OCI-LY7 (cell line): ENCODE results near the gene TPM1.

Experiments used
- EZH2phosphoT487 ChIP-seq: fragments of 200-600 bp; sonication (generic); IDR thresholded peaks from 2 replicates; pipeline ENCODE4 v1.6.1; 2018; ENCODE audit warnings: low read depth, borderline replicate concordance, mild to moderate bottlenecking, mixed run types, antibody characterized with exemption, low read length, moderate library complexity, mixed read lengths
- TF ChIP-seq, protein P1 (sequence below): fragments of 200-600 bp; sonication (generic); conservative IDR thresholded peaks from 2 replicates; pipeline ENCODE4 v1.5.1; 2014; ENCODE audit warnings: mild to moderate bottlenecking, antibody characterized with exemption, low read length, moderate library complexity, mixed read lengths

DNA sequence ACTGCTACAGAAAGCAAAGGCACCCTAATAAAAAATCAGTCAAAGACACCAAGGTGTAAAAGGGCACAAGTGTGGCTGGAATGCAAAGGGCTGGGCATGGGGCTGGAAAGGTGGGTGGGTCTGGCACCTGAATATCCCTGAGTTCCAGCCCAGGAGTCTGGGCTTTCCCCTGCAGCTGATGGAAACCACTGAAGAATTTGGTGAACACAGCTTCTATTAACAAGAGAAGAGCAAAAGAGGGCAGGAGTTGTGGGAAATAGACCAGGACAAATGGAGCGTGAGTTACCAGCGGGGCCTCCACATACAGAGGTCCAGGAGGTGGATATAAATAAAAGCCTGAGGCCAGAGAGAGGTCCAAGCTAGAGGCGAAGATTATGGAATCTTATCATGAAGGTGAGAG is 45.1 kb upstream of the TPM1 start:
- TF ChIP-seq, protein P1, sequence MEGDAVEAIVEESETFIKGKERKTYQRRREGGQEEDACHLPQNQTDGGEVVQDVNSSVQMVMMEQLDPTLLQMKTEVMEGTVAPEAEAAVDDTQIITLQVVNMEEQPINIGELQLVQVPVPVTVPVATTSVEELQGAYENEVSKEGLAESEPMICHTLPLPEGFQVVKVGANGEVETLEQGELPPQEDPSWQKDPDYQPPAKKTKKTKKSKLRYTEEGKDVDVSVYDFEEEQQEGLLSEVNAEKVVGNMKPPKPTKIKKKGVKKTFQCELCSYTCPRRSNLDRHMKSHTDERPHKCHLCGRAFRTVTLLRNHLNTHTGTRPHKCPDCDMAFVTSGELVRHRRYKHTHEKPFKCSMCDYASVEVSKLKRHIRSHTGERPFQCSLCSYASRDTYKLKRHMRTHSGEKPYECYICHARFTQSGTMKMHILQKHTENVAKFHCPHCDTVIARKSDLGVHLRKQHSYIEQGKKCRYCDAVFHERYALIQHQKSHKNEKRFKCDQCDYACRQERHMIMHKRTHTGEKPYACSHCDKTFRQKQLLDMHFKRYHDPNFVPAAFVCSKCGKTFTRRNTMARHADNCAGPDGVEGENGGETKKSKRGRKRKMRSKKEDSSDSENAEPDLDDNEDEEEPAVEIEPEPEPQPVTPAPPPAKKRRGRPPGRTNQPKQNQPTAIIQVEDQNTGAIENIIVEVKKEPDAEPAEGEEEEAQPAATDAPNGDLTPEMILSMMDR = no peak
- TF ChIP-seq EZH2phosphoT487 = no peak
